C4-2B (cell line): ENCODE results near the gene PNLDC1.
"Not testable (repeated sequence)": the region's sequence is repeated elsewhere in the genome, so short reads cannot be mapped to it uniquely, and the experiment has no call there.

ENCODE experiments used
- CTCF ChIP-seq: fragments of 450-650 bp; conservative IDR thresholded peaks from 2 replicates; pipeline ENCODE4 v1.5.1; 2017; ENCODE audit warnings: mild to moderate bottlenecking
- ZFX ChIP-seq: fragments of 450-650 bp; IDR thresholded peaks from 2 replicates; pipeline ENCODE4 v1.6.1; 2017

DNA sequence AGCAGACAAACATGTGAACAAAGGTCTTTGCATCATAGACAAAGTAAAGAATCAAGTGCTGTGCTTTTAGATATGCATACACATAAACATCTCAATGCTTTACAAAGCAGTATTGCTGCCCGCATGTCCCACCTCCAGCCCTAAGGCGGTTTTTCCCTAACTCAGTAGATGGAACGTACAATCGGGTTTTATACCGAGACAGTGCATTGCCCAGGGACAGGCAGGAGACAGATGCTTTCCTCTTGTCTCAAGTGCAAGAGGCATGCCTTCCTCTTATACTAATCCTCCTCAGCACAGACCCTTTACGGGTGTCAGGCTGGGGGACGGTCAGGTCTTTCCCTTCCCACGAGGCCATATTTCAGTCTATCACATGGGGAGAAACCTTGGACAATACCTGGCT lies 5.1 kb upstream of the PNLDC1 start:
- TF ChIP-seq CTCF, ZFX: not testable (repeated sequence)
